ENCODE data around the gene SCN3A.

DNA sequence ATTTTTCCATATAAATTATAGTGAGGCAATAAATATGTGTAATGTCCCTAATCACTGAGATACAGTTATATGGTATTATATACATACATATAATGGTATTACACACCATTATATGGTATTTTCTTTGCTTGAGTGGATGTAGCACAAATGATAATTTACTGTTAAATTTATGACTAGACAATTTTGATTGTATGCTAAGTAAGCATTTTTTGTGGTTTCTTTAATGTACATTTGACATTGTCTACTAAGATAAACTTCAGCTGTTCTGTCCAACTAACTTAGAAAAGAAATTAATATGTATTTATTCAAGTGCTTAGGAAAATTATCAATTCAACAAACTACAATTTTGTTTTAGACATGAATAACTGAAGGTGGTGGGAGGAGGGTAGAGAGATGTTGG lies 122.6 kb downstream of the SCN3A start:
- no peak for TF ChIP-seq EZH2phosphoT487 (IDR thresholded peaks at IDR 0.05; ENCODE audit: low read length)
- TF ChIP-seq, protein P1, sequence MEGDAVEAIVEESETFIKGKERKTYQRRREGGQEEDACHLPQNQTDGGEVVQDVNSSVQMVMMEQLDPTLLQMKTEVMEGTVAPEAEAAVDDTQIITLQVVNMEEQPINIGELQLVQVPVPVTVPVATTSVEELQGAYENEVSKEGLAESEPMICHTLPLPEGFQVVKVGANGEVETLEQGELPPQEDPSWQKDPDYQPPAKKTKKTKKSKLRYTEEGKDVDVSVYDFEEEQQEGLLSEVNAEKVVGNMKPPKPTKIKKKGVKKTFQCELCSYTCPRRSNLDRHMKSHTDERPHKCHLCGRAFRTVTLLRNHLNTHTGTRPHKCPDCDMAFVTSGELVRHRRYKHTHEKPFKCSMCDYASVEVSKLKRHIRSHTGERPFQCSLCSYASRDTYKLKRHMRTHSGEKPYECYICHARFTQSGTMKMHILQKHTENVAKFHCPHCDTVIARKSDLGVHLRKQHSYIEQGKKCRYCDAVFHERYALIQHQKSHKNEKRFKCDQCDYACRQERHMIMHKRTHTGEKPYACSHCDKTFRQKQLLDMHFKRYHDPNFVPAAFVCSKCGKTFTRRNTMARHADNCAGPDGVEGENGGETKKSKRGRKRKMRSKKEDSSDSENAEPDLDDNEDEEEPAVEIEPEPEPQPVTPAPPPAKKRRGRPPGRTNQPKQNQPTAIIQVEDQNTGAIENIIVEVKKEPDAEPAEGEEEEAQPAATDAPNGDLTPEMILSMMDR (IDR thresholded peaks at IDR 0.05; ENCODE audit: low read length) = no peak

Measured in MM.1S (cell line).